Activated naive CD4-positive, alpha-beta T cell treated with anti-CD3 and anti-CD28 coated beads, Interleukin-2, amount 10 ng/mL, durations not matched to agents 7 days and 5 days (primary cell): ENCODE results near the gene BBS2.
A peak's percentile ranks its signal among the peaks of the same experiment; 100 is the strongest.

Source experiments
- CTCF ChIA-PET: fragments of 350-600 bp; sonication (Branson Sonifier 250); formaldehyde crosslinking; loops from one replicate; lab custom pipeline; 2021; ENCODE audit warnings: antibody characterized with exemption; lab: Charles Lee
- DNase-seq: peaks from one replicate; pipeline ENCODE4 v3.0.0-alpha.2; 2020
- H3K27ac Mint-ChIP-seq: one replicate; pipeline ENCODE4 v1.8.0; 2021; ENCODE audit warnings: mild to moderate bottlenecking, moderate library complexity, mixed read lengths
- H3K27me3 Mint-ChIP-seq: one replicate; pipeline ENCODE4 v1.8.0; 2021; ENCODE audit warnings: mild to moderate bottlenecking, mixed read lengths
- H3K36me3 Mint-ChIP-seq: one replicate; pipeline ENCODE4 v1.8.0; 2021; ENCODE audit warnings: mixed read lengths
- H3K4me1 Mint-ChIP-seq: one replicate; pipeline ENCODE4 v1.8.0; 2021; ENCODE audit warnings: mixed read lengths
- H3K4me3 Mint-ChIP-seq: one replicate; pipeline ENCODE4 v1.8.0; 2021; ENCODE audit warnings: mild to moderate bottlenecking, moderate library complexity, mixed read lengths
- H3K9me3 Mint-ChIP-seq: one replicate; pipeline ENCODE4 v1.8.0; 2021; ENCODE audit warnings: mixed read lengths

BBS2 gene

GRCh38 chr16:56519459-56520250 is at the start of gene BBS2:
BBS2 (minus strand) TSS chr16:56520024; CDS start chr16:56519862, 162 bp downstream.
- Mint-ChIP-seq H3K4me1 (peaks cover 20% of the 10 kb centered on the region), H3K27me3 (peaks cover 10% of the 10 kb centered on the region), H3K27ac (peak within 1 kb of the TSS; percentile 86), H3K36me3 (no peaks in the 10 kb centered on the region), H3K9me3 (no peaks in the 10 kb centered on the region), H3K4me3 (peak within 1 kb of the TSS; percentile 78)
- CTCF ChIA-PET: interaction anchor here (1.0 to 4.9 kb wide), 3 partner anchors 28 to 182 kb away, joined by 3 to 14 read pairs (median 3); no protein-coding TSS in a partner anchor
- DNase-seq: peak; percentile 85

GRCh38 chr16:56564793-56565477 is 45.1 kb upstream of the BBS2 start, which contains the start of gene MT4:
MT4 (plus strand) TSS chr16:56565073; CDS start chr16:56565129, 56 bp downstream.
- no peak for DNase-seq
- Mint-ChIP-seq H3K36me3 (no peaks in the 10 kb centered on the region), H3K9me3 (no peaks in the 10 kb centered on the region), H3K4me1 (peaks cover 5% of the 10 kb centered on the region), H3K4me3 (no peak within 1 kb of the TSS), H3K27me3 (peaks cover 84% of the 10 kb centered on the region), H3K27ac (no peak within 1 kb of the TSS)
- CTCF ChIA-PET: interaction anchor here (0.6 to 1.5 kb wide), 3 partner anchors 12 to 56 kb away, joined by 3 to 5 read pairs (median 3); no protein-coding TSS in a partner anchor

GRCh38 chr16:56561126-56561525 is 41.3 kb upstream of the BBS2 start:
- H3K27me3 Mint-ChIP-seq: peaks cover 73% of the 10 kb centered on the region
- no peaks in the 10 kb centered on the region for H3K36me3 Mint-ChIP-seq
- CTCF ChIA-PET: interaction anchor here (0.9 kb wide), 1 partner anchor 9 kb away, joined by 4 read pairs; no protein-coding TSS in a partner anchor
- H3K4me3 Mint-ChIP-seq: no peak overlapping the region
- peak overlapping the region; percentile 53 for H3K27ac Mint-ChIP-seq
- peaks cover under 1% of the 10 kb centered on the region for H3K4me1 Mint-ChIP-seq
- no peak for DNase-seq
- no peaks in the 10 kb centered on the region for H3K9me3 Mint-ChIP-seq

- H3K36me3 Mint-ChIP-seq: no peaks in the 10 kb centered on the region
- peaks cover 66% of the 10 kb centered on the region for H3K27me3 Mint-ChIP-seq
- no peaks in the 10 kb centered on the region for H3K4me1 Mint-ChIP-seq
- CTCF ChIA-PET: interaction anchor here (0.9 kb wide), 1 partner anchor 9 kb away, joined by 4 read pairs; no protein-coding TSS in a partner anchor
- DNase-seq: no peak
- no peaks in the 10 kb centered on the region for H3K9me3 Mint-ChIP-seq
- H3K27ac Mint-ChIP-seq: no peak overlapping the region
- H3K4me3 Mint-ChIP-seq: no peak overlapping the region
These were observed 40.6 kb upstream of the BBS2 start for GRCh38 chr16:56560447-56560846.

- no peak overlapping the region for H3K27ac Mint-ChIP-seq
- H3K4me3 Mint-ChIP-seq: no peak overlapping the region
- no peaks in the 10 kb centered on the region for H3K36me3 Mint-ChIP-seq
- CTCF ChIA-PET: no interaction called here
- DNase-seq: no peak
- H3K4me1 Mint-ChIP-seq: no peaks in the 10 kb centered on the region
- H3K27me3 Mint-ChIP-seq: peaks cover 63% of the 10 kb centered on the region
- no peaks in the 10 kb centered on the region for H3K9me3 Mint-ChIP-seq
These were observed 39.3 kb upstream of the BBS2 start for GRCh38 chr16:56559109-56559508.

GRCh38 chr16:56558024-56558747 is 38.4 kb upstream of the BBS2 start:
- Mint-ChIP-seq H3K27ac (no peak overlapping the region), H3K4me1 (no peaks in the 10 kb centered on the region), H3K27me3 (peaks cover 68% of the 10 kb centered on the region), H3K4me3 (no peak overlapping the region), H3K9me3 (no peaks in the 10 kb centered on the region), H3K36me3 (no peaks in the 10 kb centered on the region)
- CTCF ChIA-PET: no interaction called here
- no peak for DNase-seq

GRCh38 chr16:56554441-56554840 is 34.6 kb upstream of the BBS2 start:
- H3K36me3 Mint-ChIP-seq: no peaks in the 10 kb centered on the region
- H3K9me3 Mint-ChIP-seq: no peaks in the 10 kb centered on the region
- DNase-seq: no peak
- peaks cover 66% of the 10 kb centered on the region for H3K27me3 Mint-ChIP-seq
- H3K4me1 Mint-ChIP-seq: no peaks in the 10 kb centered on the region
- no peak overlapping the region for H3K27ac Mint-ChIP-seq
- no peak overlapping the region for H3K4me3 Mint-ChIP-seq
- CTCF ChIA-PET: no interaction called here

- no peak overlapping the region for H3K27ac Mint-ChIP-seq
- H3K4me3 Mint-ChIP-seq: no peak overlapping the region
- H3K36me3 Mint-ChIP-seq: no peaks in the 10 kb centered on the region
- CTCF ChIA-PET: no interaction called here
- H3K9me3 Mint-ChIP-seq: no peaks in the 10 kb centered on the region
- H3K4me1 Mint-ChIP-seq: peaks cover 16% of the 10 kb centered on the region
- DNase-seq: no peak
- H3K27me3 Mint-ChIP-seq: peaks cover 61% of the 10 kb centered on the region
These were observed 32.2 kb upstream of the BBS2 start for GRCh38 chr16:56551796-56552738.

- Mint-ChIP-seq H3K27ac (no peak overlapping the region), H3K27me3 (peaks cover 67% of the 10 kb centered on the region), H3K4me3 (no peak overlapping the region), H3K9me3 (no peaks in the 10 kb centered on the region), H3K4me1 (peaks cover 20% of the 10 kb centered on the region), H3K36me3 (no peaks in the 10 kb centered on the region)
- DNase-seq: no peak
- CTCF ChIA-PET: no interaction called here
These were observed 30.0 kb upstream of the BBS2 start for GRCh38 chr16:56549744-56550385.

GRCh38 chr16:56549161-56549560 is 29.3 kb upstream of the BBS2 start:
- H3K27ac Mint-ChIP-seq: no peak overlapping the region
- CTCF ChIA-PET: no interaction called here

GRCh38 chr16:56547949-56548567 is 28.2 kb upstream of the BBS2 start:
- H3K4me3 Mint-ChIP-seq: no peak overlapping the region

More at GRCh38 chr16:56549161-56549560, 29.3 kb upstream of the BBS2 start:
- Mint-ChIP-seq H3K9me3 (no peaks in the 10 kb centered on the region), H3K27me3 (peaks cover 65% of the 10 kb centered on the region), H3K4me3 (no peak overlapping the region), H3K36me3 (no peaks in the 10 kb centered on the region), H3K4me1 (peaks cover 20% of the 10 kb centered on the region)
- no peak for DNase-seq

GRCh38 chr16:56547120-56547948 is 27.5 kb upstream of the BBS2 start:
- Mint-ChIP-seq H3K4me3 (no peak overlapping the region), H3K27ac (no peak overlapping the region), H3K9me3 (no peaks in the 10 kb centered on the region), H3K4me1 (peaks cover 20% of the 10 kb centered on the region), H3K36me3 (no peaks in the 10 kb centered on the region), H3K27me3 (peaks cover 62% of the 10 kb centered on the region)
- no peak for DNase-seq
- CTCF ChIA-PET: interaction anchor here (0.6 to 0.9 kb wide), 2 partner anchors 27 to 659 kb away, joined by 3 read pairs; partner anchors contain the start of gene BBS2

More at GRCh38 chr16:56547949-56548567, 28.2 kb upstream of the BBS2 start:
- Mint-ChIP-seq H3K4me1 (peaks cover 20% of the 10 kb centered on the region), H3K27me3 (peaks cover 60% of the 10 kb centered on the region), H3K36me3 (no peaks in the 10 kb centered on the region), H3K27ac (no peak overlapping the region), H3K9me3 (no peaks in the 10 kb centered on the region)
- CTCF ChIA-PET: no interaction called here
- no peak for DNase-seq
